ENCODE data around the gene PODXL. TPM values are rescaled to one million over a fixed set of nuclear protein-coding genes. Genes with fewer than 3 reads are reported as not detected.

PODXL gene
- total and polyA plus RNA-seq, 2 of the 8 experiments (the other 6 are each of a cell fraction or from before 2014, with no cell fraction given): 638 to 925 TPM

DNA sequence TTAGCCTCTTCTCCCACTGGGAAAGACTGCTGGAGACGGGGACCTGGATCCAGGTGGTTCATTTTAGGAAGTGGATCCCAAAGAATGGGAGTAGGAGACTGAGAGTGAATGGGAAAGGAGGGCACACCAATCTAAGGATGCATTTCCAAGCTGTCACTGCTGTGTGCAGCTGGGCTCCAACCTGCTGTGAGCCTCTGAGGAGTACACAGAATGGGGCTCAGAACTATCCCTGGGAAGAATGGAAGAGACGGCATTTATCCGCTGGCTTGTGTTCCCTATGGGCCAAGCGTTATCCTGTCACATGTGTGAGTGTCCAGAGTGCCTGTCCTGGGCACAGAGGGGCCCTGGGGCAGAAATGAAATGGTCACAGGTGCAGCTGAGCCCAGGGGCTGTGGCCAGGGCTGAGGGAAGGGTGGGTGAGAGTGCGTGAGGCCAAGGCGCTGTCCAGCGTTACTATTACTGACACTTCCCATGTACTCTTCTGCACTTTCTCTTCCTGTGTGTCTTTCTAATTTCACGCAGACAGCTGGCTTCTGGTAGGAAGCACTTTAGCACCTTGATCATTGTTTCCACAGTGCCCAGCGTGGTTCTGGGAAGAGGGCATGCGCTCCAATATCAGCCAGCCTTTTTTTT is 35.4 kb upstream of the PODXL start:
- H4K8ac ChIP-seq (ENCODE audit: extremely low read depth, insufficient read depth, low read length): no peak overlapping the region
- H2BK120ac ChIP-seq (replicated peaks; ENCODE audit: low read depth, low read length): no peak overlapping the region
- FAIRE-seq: no peak
- no peaks in the 10 kb centered on the region for H3K79me2 ChIP-seq (ENCODE audit: control insufficient read depth in 1 of 2, insufficient read depth in 2 of 2, low read length in 2 of 2)
- peaks cover 0 to 10% (median 3%) of the 10 kb centered on the region in 4 experiments; a peak in 5 of 7 replicates for H3K4me1 ChIP-seq (replicated peaks in 1 of 4; ENCODE audit: control insufficient read depth in 3 of 4, insufficient read depth in 4 of 4, low read length in 3 of 4)
- H2BK15ac ChIP-seq (ENCODE audit: low read length): peak overlapping the region; percentile 19; the same call in 1 of the 2 replicates
- H3K79me1 ChIP-seq (ENCODE audit: low read depth, low read length): peaks cover 8% of the 10 kb centered on the region; the same call in 1 of the 2 replicates
- no peak for DNase-seq (ENCODE audit: low read depth in 1 of 2, low spot score in 2 of 2)
- H3K4me2 ChIP-seq (ENCODE audit: insufficient read depth in 1 of 2, low read depth in 2 of 2, low read length in 2 of 2): no peak overlapping the region
- H3K14ac ChIP-seq (ENCODE audit: insufficient read length): no peak overlapping the region
- no peak overlapping the region for H3K56ac ChIP-seq (replicated peaks; ENCODE audit: insufficient read length, low read depth, low read length)
- no peaks in the 10 kb centered on the region; a peak in 1 of 8 replicates for H3K36me3 ChIP-seq (ENCODE audit: control insufficient read depth in 2 of 4, insufficient read depth in 4 of 4, low read length in 3 of 4)
- H3K23me2 ChIP-seq (ENCODE audit: low read depth, low read length): peaks cover 9% of the 10 kb centered on the region; the same call in 1 of the 2 replicates
- ChIA-PET CTCF (ENCODE audit: partially characterized antibody) (interaction anchor here (0.9 to 3.1 kb wide), 6 partner anchors 33 to 63 kb away, joined by 3 to 16 read pairs (median 6); no protein-coding TSS in a partner anchor), POLR2A (ENCODE audit: partially characterized antibody) (interaction anchor here (0.6 to 3.2 kb wide), 4 partner anchors 11 to 43 kb away, joined by 3 to 19 read pairs (median 6); no protein-coding TSS in a partner anchor)
- 0 out of 7 replicates have a peak, but pooled peaks cover 0 to 3% (median 0%) of the 10 kb centered on the region in 4 experiments for H3K27me3 ChIP-seq (replicated peaks in 1 of 4; ENCODE audit: control insufficient read depth in 3 of 4, extremely low read depth in 1 of 4, insufficient read depth in 3 of 4, low read length in 3 of 4)
- H3K4ac ChIP-seq (replicated peaks; ENCODE audit: insufficient read length, low read depth, low read length): no peak overlapping the region
- no peaks in the 10 kb centered on the region for H3K9me3 ChIP-seq (ENCODE audit: insufficient read depth in 2 of 2, low read depth in 1 of 2, low read length in 1 of 2)
- TF ChIP-seq POLR2AphosphoS5 (IDR thresholded peaks at IDR 0.05; ENCODE audit: low read depth, low read length): no peak
- no peak for TF ChIP-seq SUZ12 (IDR thresholded peaks at IDR 0.05; ENCODE audit: low read length)
- 0 out of 4 replicates have a peak, but pooled peaks of 1 of the 2 experiments have one; percentile 4 for TF ChIP-seq SIN3A (conservative IDR thresholded peaks at IDR 0.05 in 1 of 2, IDR thresholded peaks at IDR 0.05 in 1 of 2; ENCODE audit: low read depth in 1 of 2, low read length in 2 of 2)
- no peak for TF ChIP-seq CBX5 (IDR thresholded peaks at IDR 0.05; ENCODE audit: low read depth, low read length)
- no peak for TF ChIP-seq NRF1 (IDR thresholded peaks at IDR 0.05; ENCODE audit: low read depth, low read length)
- TF ChIP-seq RNF2 (IDR thresholded peaks at IDR 0.05; ENCODE audit: borderline replicate concordance, low read depth, low read length, missing control alignments, poor library complexity, severe bottlenecking): no peak
- no peak for TF ChIP-seq HDAC2 (IDR thresholded peaks at IDR 0.05; ENCODE audit: borderline replicate concordance in 1 of 2, low read depth in 2 of 2, low read length in 2 of 2)
- H2AK5ac ChIP-seq (ENCODE audit: low read depth, low read length): 0 out of 2 replicates have a peak overlapping the region, but pooled peaks have one; percentile 7
- peak overlapping the region; percentile 90 for H2BK20ac ChIP-seq (ENCODE audit: low read length)
- H3K27ac ChIP-seq (ENCODE audit: low read depth, low read length): no peak overlapping the region
- H4K91ac ChIP-seq (replicated peaks; ENCODE audit: insufficient read length, low read length): peak overlapping the region; percentile 56
- peak overlapping the region; percentile 53; the same call in 1 of the 2 replicates for H2BK12ac ChIP-seq (ENCODE audit: low read depth, low read length)
- 88% methylated on average over 10 of the region's 10 CpGs; no CpG with 5 or more reads in 1 of the 2 experiments for WGBS, 2 experiments (ENCODE audit: extremely low coverage in 1 of 2, insufficient coverage in 1 of 2, insufficient read length in 1 of 2, insufficient replicate concordance in 2 of 2, low coverage in 1 of 2, low lambda C conversion rate in 2 of 2, missing lambda C conversion rate in 1 of 2)
- H2BK5ac ChIP-seq (ENCODE audit: low read depth, low read length): no peak overlapping the region; the same call in 1 of the 2 replicates
- H3K18ac ChIP-seq (ENCODE audit: extremely low read depth, low read length): no peak overlapping the region; the same call in 1 of the 2 replicates
- peaks cover 0 to 9% of the 10 kb centered on the region in 2 experiments for H4K20me1 ChIP-seq (replicated peaks in 1 of 2; ENCODE audit: control insufficient read depth in 1 of 2, insufficient read depth in 2 of 2, low read length in 2 of 2)
- H3K4me3 ChIP-seq (ENCODE audit: extremely low read depth in 1 of 4, insufficient read depth in 2 of 4, low read depth in 3 of 4, low read length in 4 of 4): no peak overlapping the region
- no peak overlapping the region for H2AFZ ChIP-seq (ENCODE audit: low read length)
- H3K9ac ChIP-seq (replicated peaks in 1 of 4; ENCODE audit: extremely low read depth in 1 of 4, low read depth in 3 of 4, low read length in 3 of 4): no peak overlapping the region
- no peak overlapping the region for H3K23ac ChIP-seq (ENCODE audit: insufficient read length)
- no peak overlapping the region for H4K5ac ChIP-seq (ENCODE audit: insufficient read length, low read depth, low read length)

Measured in H1 (cell line).